ENCODE results near the gene POLR3H.
"Not testable (repeated sequence)": the region's sequence is repeated elsewhere in the genome, so short reads cannot be mapped to it uniquely, and the experiment has no call there.

The POLR3H gene

GRCh38 chr22:41543854-41544670, at the start of gene POLR3H:
Gene POLR3H (minus strand): TSS chr22:41544470. CDS start chr22:41544101, 369 bp downstream.
- DNase-seq (ENCODE audit: low read depth), result peak; percentile 97

- DNase-seq (ENCODE audit: low read depth), result not testable (repeated sequence)
Measured at GRCh38 chr22:41593336-41593960, 49.2 kb upstream of the POLR3H start.

DNA sequence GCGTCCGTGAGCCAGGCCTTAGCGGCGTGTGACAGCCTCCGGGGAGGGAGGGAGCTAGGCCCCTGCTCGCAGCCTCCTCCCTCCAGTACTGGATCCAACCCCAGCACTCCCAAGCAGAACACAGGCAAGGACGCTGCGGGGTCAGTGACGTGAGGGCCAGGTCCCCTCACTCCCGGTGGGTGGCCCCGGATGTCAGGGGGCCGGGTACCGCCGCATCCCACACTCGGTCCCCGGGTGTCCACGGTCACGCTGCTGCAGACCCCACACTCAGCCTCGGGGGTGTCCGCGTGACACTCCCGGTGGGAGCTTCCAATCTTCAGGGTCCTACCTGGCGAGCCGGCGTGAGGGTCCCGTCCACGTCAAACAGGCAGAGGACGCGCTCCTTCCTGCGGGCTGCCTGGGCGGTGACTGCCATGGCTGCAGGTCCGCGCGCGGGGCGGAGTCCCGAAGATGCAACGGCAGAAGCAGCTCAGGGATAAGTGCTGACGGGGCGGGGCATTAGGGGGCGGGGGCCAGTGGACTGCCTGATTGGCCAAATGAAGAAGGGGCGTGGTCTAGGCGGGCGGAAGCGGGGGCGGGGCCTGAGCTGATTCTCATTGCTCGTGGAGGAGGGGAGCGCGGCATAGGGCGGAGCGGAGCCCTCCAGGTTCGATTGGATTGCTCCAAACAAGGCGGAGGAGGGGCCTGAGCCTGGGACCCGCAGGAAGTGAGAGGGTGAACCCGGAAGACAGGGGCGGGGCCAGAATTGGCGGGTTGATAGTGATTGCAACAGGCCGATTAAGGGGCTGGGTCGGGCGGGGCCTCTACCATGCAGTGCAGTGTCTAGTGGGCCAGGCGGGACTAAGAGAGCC, 45.3 kb upstream of the POLR3H start, which contains the start of gene PMM1:
TSS of gene PMM1 (minus strand) at position 450 of the 851 bp plus-strand sequence. CDS start at position 415, 35 bp downstream.
- peak; percentile 100 for DNase-seq (ENCODE audit: low read depth)

DNA sequence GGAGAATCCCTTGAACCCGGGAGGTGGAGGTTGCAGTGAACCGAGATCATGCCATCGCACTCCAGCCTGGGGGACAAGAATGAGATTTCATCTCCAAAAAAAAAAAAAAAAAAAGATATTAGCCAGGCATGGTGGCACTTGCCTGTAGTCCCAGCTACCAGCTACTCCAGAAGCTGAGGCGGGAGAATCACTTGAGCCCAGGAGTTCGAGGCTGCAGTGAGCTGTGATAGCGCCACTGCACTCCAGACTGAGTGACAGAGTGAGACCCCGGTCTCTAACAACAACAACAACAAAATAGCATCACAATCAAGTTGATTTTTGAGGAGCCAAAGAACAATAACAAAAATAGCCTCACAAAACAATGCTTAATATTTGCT, 43.1 kb upstream of the POLR3H start:
- DNase-seq (ENCODE audit: low read depth), result no peak

DNA sequence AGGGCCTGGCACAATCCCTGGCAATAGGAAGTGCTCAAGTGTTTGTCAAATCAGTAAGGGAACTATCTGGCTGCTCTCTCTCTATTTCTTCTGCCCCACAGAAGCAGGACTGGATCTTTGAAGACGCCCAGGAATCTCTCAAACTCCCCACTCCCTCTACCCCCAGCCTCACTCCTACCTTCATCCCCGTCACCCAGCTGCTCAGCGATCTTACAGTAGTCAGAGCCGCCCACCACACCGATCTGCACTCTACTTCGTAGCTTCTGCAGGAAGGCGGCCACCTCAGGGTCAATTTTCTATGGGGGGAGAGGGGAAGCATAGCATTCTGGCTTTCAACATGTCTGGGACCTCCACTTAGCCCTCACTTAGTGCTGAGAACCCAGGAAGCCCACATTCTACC, 41.6 kb upstream of the POLR3H start:
- DNase-seq (ENCODE audit: low read depth), result no peak

GRCh38 chr22:41584881-41585280, 40.6 kb upstream of the POLR3H start:
- no peak for DNase-seq (ENCODE audit: low read depth)

GRCh38 chr22:41582694-41583093, 38.4 kb upstream of the POLR3H start:
- no peak for DNase-seq (ENCODE audit: low read depth)

DNA sequence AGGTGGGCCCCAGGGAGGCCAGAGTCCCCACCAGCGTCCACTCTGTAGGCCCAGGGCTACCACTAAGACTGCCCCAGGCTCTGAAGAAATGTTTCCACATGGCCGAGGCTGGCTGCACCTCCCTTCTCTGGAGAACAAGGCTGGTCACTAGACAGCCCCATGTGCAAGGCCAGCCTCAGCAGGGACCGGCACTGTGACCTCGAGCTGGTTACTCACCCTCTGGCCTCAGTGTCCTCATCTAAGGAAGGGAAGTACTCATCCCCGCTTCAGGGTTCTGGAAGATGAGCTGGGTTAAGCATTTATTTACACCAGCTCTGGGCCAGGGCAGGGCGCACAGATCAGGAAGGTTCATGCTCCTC, 35.7 kb upstream of the POLR3H start:
- DNase-seq (ENCODE audit: low read depth), result no peak

DNA sequence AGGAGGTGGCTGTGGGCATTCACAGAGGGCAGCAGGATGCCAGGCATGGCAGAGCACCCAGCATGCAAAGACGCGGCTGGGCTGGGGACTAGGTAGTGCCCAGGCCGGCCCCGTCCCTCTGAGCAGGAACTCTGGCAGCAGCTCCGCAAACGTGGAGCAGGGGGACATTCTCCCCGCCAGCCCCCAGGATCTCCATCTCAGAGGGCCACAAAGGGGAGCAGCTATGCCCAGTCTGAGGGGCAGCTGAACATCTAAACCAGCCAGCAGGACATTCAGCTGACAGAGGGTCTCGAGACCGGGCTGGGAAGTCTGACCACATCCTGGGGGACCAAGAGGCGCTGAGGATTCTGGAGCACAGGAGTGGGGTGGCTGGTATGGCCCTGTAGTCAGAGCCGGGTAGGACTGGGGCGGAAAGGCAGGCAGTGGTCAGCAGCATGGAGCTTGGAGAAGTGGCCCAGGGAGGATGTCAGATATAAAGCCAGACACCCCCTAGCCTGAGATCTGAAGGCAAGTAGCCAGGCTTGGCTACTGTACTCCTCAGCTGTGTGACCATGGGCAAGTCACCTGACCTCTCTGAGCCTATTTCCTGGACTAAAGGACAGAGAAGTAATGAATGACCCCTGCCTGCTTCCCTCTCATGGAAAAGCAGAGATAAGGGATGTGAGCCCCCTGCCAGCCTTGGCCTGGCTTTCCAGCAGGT, 35.2 kb upstream of the POLR3H start:
- DNase-seq (ENCODE audit: low read depth), result no peak

DNA sequence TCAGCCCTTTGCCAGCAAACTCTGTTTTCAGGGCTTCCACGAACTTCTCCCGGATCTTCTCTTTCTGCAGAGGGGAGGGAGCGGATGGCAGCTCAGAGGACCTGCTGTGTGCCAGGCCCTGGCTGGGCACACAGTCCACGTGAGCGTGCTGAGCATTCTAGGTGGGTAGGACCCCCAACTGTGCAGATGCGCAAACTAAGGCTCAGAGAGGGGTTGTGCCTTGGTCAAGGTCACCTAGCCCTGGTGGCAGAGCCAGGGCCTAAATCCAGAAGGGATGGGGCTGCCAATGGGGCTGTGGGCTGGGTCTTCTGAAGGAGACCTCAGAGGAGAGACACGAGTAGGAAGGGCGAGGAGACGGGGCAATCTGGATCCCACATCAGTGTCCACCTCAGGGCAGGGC, 34.5 kb upstream of the POLR3H start:
- no peak for DNase-seq (ENCODE audit: low read depth)

- no peak for DNase-seq (ENCODE audit: low read depth)
Measured at GRCh38 chr22:41578114-41578513, 33.8 kb upstream of the POLR3H start.

DNA sequence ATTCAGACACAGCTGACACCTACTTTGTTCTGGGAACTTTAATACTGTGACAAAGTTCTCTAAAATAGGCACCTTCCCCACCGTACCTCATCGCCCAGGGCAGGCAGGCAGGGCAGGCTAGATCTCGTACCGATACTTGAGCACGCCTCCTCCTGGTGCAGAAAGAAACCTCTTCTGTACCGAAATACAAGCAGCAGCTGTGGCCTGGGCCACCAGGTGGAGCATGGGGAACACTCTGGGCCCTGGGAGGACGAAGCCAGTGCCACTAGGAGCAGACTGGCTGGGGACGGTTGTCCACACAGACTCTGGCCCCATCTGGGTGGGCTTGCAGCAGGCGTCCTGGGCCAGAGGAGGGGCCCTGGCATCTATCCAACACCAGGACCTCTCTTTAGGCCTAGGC, 32.6 kb upstream of the POLR3H start:
- DNase-seq (ENCODE audit: low read depth), result no peak

DNA sequence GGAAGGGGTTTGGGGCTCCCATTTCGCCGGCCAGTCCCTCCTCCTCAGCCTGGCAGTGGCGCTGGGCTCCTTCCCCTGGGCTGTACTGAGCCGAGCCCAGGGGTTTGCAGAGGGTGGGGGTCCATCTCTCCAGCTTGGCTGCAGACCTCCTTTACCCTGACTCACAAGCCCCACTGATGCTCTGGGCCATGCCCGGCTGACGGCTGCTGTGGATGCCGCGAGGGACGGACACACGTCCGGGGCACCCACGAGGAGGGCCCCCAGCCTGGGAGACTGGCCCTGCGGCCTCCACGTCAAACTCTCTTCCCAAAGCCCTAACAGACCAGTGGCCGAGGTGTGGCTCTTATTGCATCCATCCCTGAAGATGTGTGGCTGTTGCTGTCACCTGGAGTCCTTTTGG, 31.3 kb upstream of the POLR3H start:
- DNase-seq (ENCODE audit: low read depth), result no peak

- no peak for DNase-seq (ENCODE audit: low read depth)
Measured at GRCh38 chr22:41574847-41575381, 30.6 kb upstream of the POLR3H start.

DNA sequence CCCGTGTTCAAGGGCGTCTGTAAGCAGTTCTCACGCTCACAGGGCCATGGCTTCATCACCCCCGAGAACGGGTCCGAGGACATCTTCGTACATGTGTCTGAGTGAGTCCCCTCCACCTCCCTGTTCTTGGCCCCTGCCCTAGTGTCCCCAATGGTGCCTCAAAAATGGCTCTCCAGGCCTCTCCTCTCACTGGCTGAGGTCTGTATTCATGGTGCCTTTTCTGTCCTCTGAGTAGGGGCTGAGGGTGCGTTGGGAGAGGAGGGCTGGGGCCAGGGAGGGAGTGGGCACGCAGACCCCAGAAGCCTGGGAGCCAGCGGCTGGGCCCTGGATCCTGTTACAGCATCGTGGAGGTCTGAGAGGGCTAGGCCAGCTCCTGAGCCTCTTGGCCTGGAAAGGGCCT, 29.4 kb upstream of the POLR3H start:
- DNase-seq (ENCODE audit: low read depth), result no peak

DNA sequence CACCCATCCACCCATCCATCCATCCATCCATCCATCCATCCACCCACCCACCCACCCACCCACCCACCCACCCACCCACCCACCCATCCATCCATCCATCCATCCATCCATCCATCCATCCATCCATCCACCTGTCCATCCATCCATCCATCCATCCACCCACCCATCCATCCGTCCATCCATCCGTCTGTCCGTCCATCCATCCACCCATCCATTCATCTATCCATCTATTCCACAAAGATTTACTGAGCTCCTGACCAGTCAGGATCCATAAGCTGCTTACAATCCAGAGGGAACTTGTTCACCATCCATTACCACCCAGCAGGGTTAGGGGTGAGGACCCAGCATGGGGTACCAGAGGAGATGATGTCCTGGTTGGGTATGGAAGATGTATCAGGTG, 28.0 kb upstream of the POLR3H start:
- not testable (repeated sequence) for DNase-seq (ENCODE audit: low read depth)

DNA sequence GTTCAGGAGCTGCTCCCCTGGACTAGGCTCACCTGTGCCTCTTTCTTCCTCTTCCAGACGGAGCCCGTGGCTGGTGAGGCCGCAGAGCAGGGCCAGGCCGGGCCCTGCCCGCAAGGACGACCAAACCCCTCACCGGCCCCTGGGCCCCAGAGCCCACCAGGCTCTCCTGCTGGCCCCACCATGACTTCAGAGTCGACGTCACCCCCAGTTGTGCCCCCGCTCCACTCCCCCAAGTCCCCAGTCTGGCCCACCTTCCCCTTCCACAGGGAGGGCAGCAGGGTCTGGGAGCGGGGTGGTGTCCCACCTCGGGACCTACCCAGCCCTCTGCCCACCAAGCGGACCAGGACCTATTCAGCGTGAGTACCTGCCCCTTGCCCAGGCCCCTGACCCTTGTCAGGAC, 27.5 kb upstream of the POLR3H start:
- DNase-seq (ENCODE audit: low read depth), result no peak

DNA sequence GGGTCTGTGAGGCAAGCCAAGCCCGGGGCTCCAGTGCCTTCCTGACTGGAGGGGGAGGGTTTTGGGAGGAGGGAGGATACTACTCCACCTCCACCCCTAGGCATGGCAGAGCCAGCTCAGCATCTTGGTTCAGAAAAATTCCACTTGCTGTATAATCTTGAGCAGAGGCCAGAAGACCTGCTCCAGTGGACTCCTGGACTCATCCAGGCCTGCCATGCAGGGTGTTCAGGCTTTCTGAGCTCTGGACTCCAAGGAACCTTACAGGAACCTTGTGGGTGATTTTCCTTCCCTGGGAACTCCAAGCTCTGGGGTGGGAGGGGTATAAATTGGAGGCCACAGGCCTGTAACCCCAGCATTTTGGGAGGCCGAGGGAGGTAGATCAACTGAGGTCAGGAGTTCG, 26.0 kb upstream of the POLR3H start:
- DNase-seq (ENCODE audit: low read depth), result no peak

- DNase-seq (ENCODE audit: low read depth), result no peak
Measured at GRCh38 chr22:41568811-41569210, 24.5 kb upstream of the POLR3H start.

DNA sequence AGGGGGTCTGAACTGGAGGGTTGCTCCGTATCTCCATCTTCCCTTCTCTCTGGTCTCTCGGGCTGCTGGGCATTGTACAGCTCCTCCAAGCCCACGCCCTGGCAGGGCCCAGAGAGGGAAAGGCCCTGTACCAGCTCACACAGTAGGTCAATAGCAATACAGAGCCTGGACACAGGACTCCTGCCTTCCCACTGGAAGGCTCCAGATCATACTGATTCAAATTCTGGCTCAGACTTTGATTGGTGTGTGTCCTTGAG, 23.2 kb upstream of the POLR3H start:
- no peak for DNase-seq (ENCODE audit: low read depth)

- DNase-seq (ENCODE audit: low read depth), result no peak
Measured at GRCh38 chr22:41565403-41566054, 21.3 kb upstream of the POLR3H start.

GRCh38 chr22:41564563-41564962, 20.3 kb upstream of the POLR3H start:
- DNase-seq (ENCODE audit: low read depth), result no peak

Measured in activated T-helper 9 cell treated with anti-CD3 and anti-CD28 coated beads, Interleukin-2, amount 50 U/mL, for 16 hours (primary cell).